ENCODE data around the gene UBR2. TPM values are rescaled to one million over a fixed set of nuclear protein-coding genes. Genes with fewer than 3 reads are reported as not detected.

UBR2 gene
- total and polyA plus RNA-seq, 2 of the 4 experiments (the other 2 are of a cell fraction), result 7.7 to 32.3 TPM

DNA sequence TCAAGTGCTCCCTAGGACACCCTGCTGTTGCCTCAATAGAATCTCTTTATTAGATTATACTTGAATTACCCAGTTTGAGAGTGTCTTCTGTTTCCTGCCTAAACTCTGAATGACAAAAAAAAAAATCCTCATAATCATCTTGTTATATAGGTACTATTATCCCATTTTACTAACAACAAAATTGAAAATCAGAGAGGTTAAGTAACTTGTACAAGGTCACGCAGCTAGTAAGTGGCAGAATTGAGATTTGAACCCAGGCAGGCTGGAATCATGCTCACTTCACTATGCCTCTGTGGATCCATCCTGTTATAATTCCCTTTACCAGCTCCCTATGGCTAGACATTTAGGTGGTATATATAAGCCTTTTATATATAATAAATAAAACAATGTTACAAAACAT lies 36.6 kb upstream of the UBR2 start:
- H2BK15ac ChIP-seq (ENCODE audit: low read depth, low read length), result no peak overlapping the region
- no peaks in the 10 kb centered on the region; the same call in 1 of the 2 replicates for H3K4me1 ChIP-seq (ENCODE audit: control insufficient read depth, insufficient read depth, low read length)
- CTCF ChIA-PET, result no interaction called here
- no peak overlapping the region for H2AK5ac ChIP-seq (ENCODE audit: low read depth, low read length)
- no TSS peak for BruUV-seq (replicated peaks)
- POLR2A ChIA-PET (ENCODE audit: unreplicated experiment), result no interaction called here
- no peaks in the 10 kb centered on the region for H3K9me3 ChIP-seq (ENCODE audit: control insufficient read depth, insufficient read depth, low read length)
- no CpG with 5 or more reads among the region's 1 CpG for WGBS, 2 experiments (ENCODE audit: extremely low coverage in 2 of 2, insufficient read length in 1 of 2)
- dilution Hi-C loops (cut with HindIII; ENCODE audit: low sequenced_read_pairs, unreplicated experiment), result no loop called here
- no peaks in the 10 kb centered on the region for H4K20me1 ChIP-seq (ENCODE audit: insufficient read depth, low read length)
- H3K14ac ChIP-seq (replicated peaks; ENCODE audit: low read depth, low read length), result no peak overlapping the region
- no peak overlapping the region for H4K91ac ChIP-seq (ENCODE audit: insufficient read depth, low read depth, low read length)
- no peak overlapping the region for H4K5ac ChIP-seq (ENCODE audit: low read depth, low read length)
- H4K8ac ChIP-seq (ENCODE audit: low read depth in 2 of 2, low read length in 2 of 2), result no peak overlapping the region
- no peak overlapping the region for H3K4ac ChIP-seq (ENCODE audit: low read depth, low read length)
- H2BK20ac ChIP-seq (ENCODE audit: low read depth, low read length), result no peak overlapping the region
- no peaks in the 10 kb centered on the region for H3K9me1 ChIP-seq (ENCODE audit: insufficient read depth, low read length)
- H2BK120ac ChIP-seq (ENCODE audit: low read depth, low read length), result no peak overlapping the region
- TF ChIP-seq NFE2L2 (IDR thresholded peaks at IDR 0.05; ENCODE audit: low read depth, low read length) (no peak), MXI1 (IDR thresholded peaks at IDR 0.05; ENCODE audit: borderline replicate concordance, low read depth, low read length) (no peak), BHLHE40 (IDR thresholded peaks at IDR 0.05; ENCODE audit: low read depth, low read length) (no peak), RCOR1 (IDR thresholded peaks at IDR 0.05; ENCODE audit: insufficient replicate concordance, low read length) (no peak), CEBPB (IDR thresholded peaks at IDR 0.05; ENCODE audit: low read depth, low read length) (no peak), RAD21 (IDR thresholded peaks at IDR 0.05; ENCODE audit: low read length) (no peak), RFX5 (IDR thresholded peaks at IDR 0.05; ENCODE audit: low read depth, low read length) (no peak), SMC3 (IDR thresholded peaks at IDR 0.05; ENCODE audit: low read depth, low read length) (no peak), MAZ (IDR thresholded peaks at IDR 0.05; ENCODE audit: borderline replicate concordance, low read depth, low read length) (no peak), MAFK (IDR thresholded peaks at IDR 0.05; ENCODE audit: low read depth, low read length) (no peak), CHD1 (IDR thresholded peaks at IDR 0.05; ENCODE audit: low read depth, low read length) (no peak), POLR2A (IDR thresholded peaks at IDR 0.05; ENCODE audit: low read depth, low read length) (no peak), FOS (IDR thresholded peaks at IDR 0.05; ENCODE audit: low read depth, low read length) (no peak)
- TF ChIP-seq, protein P1, sequence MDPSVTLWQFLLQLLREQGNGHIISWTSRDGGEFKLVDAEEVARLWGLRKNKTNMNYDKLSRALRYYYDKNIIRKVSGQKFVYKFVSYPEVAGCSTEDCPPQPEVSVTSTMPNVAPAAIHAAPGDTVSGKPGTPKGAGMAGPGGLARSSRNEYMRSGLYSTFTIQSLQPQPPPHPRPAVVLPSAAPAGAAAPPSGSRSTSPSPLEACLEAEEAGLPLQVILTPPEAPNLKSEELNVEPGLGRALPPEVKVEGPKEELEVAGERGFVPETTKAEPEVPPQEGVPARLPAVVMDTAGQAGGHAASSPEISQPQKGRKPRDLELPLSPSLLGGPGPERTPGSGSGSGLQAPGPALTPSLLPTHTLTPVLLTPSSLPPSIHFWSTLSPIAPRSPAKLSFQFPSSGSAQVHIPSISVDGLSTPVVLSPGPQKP (IDR thresholded peaks at IDR 0.05; ENCODE audit: borderline replicate concordance, low read depth, low read length), result no peak
- TF ChIP-seq, protein P2, sequence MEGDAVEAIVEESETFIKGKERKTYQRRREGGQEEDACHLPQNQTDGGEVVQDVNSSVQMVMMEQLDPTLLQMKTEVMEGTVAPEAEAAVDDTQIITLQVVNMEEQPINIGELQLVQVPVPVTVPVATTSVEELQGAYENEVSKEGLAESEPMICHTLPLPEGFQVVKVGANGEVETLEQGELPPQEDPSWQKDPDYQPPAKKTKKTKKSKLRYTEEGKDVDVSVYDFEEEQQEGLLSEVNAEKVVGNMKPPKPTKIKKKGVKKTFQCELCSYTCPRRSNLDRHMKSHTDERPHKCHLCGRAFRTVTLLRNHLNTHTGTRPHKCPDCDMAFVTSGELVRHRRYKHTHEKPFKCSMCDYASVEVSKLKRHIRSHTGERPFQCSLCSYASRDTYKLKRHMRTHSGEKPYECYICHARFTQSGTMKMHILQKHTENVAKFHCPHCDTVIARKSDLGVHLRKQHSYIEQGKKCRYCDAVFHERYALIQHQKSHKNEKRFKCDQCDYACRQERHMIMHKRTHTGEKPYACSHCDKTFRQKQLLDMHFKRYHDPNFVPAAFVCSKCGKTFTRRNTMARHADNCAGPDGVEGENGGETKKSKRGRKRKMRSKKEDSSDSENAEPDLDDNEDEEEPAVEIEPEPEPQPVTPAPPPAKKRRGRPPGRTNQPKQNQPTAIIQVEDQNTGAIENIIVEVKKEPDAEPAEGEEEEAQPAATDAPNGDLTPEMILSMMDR (conservative IDR thresholded peaks at IDR 0.05; ENCODE audit: low read depth, low read length), result no peak
- TF ChIP-seq, protein P3, sequence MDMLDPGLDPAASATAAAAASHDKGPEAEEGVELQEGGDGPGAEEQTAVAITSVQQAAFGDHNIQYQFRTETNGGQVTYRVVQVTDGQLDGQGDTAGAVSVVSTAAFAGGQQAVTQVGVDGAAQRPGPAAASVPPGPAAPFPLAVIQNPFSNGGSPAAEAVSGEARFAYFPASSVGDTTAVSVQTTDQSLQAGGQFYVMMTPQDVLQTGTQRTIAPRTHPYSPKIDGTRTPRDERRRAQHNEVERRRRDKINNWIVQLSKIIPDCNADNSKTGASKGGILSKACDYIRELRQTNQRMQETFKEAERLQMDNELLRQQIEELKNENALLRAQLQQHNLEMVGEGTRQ (IDR thresholded peaks at IDR 0.05; ENCODE audit: low read depth, low read length), result no peak
- no peak overlapping the region for H3K4me3 ChIP-seq (ENCODE audit: insufficient read depth, low read depth, low read length)
- no peak overlapping the region for H2AFZ ChIP-seq (replicated peaks; ENCODE audit: low read length, poor library complexity)
- ATAC-seq (ENCODE audit: low read depth) (no peak), DNase-seq (no peak)
- no peak overlapping the region for H3K56ac ChIP-seq (ENCODE audit: extremely low read depth, insufficient read depth, low read length)
- H3K23ac ChIP-seq (ENCODE audit: low read depth, low read length), result no peak overlapping the region
- no peak overlapping the region for H3K18ac ChIP-seq (ENCODE audit: low read depth, low read length)
- H2AK9ac ChIP-seq (replicated peaks; ENCODE audit: low read depth, low read length, poor library complexity), result no peak overlapping the region
- in situ Hi-C loops (cut with MboI; ENCODE audit: low sequenced_read_pairs), result no loop called here
- intact Hi-C loops (cut with micrococcal nuclease), result no loop called here
- no peak overlapping the region for H3K27ac ChIP-seq (ENCODE audit: insufficient read depth, low read length)
- H3K36me3 ChIP-seq (ENCODE audit: control insufficient read depth, insufficient read depth, low read length), result no peaks in the 10 kb centered on the region
- H3K27me3 ChIP-seq (ENCODE audit: control insufficient read depth, insufficient read depth, low read length), result no peaks in the 10 kb centered on the region
- no peak overlapping the region for H3K9ac ChIP-seq (ENCODE audit: low read depth, low read length)
- no peak overlapping the region for H2BK5ac ChIP-seq (ENCODE audit: low read depth, low read length, poor library complexity, severe bottlenecking)
- no peak overlapping the region for H3K4me2 ChIP-seq (ENCODE audit: low read depth, low read length)
- H3K79me1 ChIP-seq (ENCODE audit: low read depth in 1 of 2, low read length in 2 of 2), result no peaks in the 10 kb centered on the region
